Measurements from ENCODE around the gene CDH23.

DNA sequence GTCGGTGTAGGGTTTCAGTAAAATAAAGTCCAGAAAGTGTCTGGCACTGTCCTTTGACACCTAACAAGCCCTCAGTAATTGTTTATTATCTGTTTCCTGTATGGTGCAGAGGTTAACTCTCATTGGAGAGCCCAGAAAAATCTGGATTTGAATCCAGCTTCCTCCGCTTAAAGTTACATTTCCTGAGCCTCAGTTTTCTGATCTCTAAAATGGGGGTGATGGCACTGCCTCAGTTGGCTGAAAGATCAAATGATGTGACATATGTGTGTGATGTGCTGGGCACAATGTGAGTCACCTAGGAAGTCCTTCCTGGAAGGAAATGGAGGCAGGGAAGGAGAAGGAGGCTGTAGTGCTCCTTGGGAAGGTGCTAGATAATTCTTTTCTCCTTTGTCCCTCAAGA lies 14.7 kb upstream of the CDH23 start:
- TF ChIP-seq CTCF (conservative IDR thresholded peaks at IDR 0.05 in 1 of 2, IDR thresholded peaks at IDR 0.05 in 1 of 2; ENCODE audit: extremely low read depth in 1 of 2, insufficient read depth in 1 of 2, low read depth in 1 of 2, low read length in 2 of 2) (no peak), EZH2 (IDR thresholded peaks at IDR 0.05; ENCODE audit: borderline replicate concordance, low read length) (no peak)
